ENCODE measurements around the gene ACOT7. TPM values are rescaled to one million over a fixed set of nuclear protein-coding genes. Genes with fewer than 3 reads are reported as not detected.

ACOT7 gene
- total and polyA plus RNA-seq, 12 donors: 4.0 to 40.4 (median 8.6) TPM

DNA sequence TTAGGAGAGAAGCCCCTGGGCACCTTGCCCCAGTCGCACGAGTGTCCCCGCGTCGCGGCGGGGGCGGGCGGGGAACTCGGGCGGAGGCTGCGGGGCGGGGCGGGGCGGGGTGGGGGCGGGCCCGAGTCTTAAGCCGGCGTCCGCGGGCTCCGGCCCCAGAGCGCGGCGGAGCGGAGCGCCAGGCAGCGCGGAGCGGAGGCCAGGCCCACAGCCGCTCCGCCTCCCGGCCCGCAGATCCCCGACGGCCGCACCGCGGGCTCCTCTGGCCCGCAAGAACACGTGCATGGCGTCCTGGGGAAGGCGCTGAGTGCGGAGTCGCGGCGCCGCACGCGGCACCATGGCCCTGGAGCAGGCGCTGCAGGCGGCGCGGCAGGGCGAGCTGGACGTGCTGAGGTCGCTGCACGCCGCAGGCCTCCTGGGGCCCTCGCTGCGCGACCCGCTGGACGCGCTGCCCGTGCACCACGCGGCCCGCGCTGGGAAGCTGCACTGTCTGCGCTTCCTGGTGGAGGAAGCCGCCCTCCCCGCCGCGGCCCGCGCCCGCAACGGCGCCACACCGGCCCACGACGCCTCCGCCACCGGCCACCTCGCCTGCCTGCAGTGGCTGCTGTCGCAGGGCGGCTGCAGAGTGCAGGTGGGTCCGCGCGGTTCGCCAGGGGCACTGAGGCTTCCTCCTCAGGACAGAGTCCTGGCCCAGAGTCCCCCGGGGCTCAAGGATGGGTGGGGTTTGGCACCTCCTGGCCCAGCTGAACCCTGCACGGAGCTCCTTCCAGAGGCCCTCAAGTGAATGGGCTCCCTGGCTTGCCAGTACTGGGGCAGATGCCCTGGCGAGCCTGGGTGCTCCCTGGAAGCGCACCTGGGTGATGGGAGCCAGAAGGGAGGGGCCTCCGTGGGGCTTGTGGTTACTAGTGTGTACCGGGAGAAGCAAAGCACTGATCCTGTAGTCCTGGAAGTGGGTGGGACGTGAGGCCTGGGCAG, 31.3 kb upstream of the ACOT7 start, which contains the start of gene ESPN:
TSS of gene ESPN (plus strand) at position 158 of the 975 bp plus-strand sequence. CDS start at position 338, 180 bp downstream.
- intact Hi-C loops (cut with DNase I): no loop called here
- peaks cover 18 to 39% (median 33%) of the 10 kb centered on the region in 9 donors for H3K4me1 ChIP-seq
- DNase-seq: no peak
- no peaks in the 10 kb centered on the region for H3K9me3 ChIP-seq
- no peak for TF ChIP-seq CTCF (IDR thresholded peaks at IDR 0.05)
- no peaks in the 10 kb centered on the region for H3K36me3 ChIP-seq
- H3K27ac ChIP-seq: no peak within 1 kb of the TSS
- no peak for ATAC-seq
- H3K27me3 ChIP-seq: peaks cover 48 to 100% (median 95%) of the 10 kb centered on the region in 7 donors
- H3K4me3 ChIP-seq: peak within 1 kb of the TSS in 2 of 10 donors; percentile 14 to 28
- 5 to 6% methylated on average over 95 to 99 of the region's 99 CpGs for WGBS, 2 donors

- H3K9me3 ChIP-seq: no peaks in the 10 kb centered on the region
- ATAC-seq (peak in 2 of 8 donors; percentile 8 to 17), DNase-seq (no peak)
- H3K27me3 ChIP-seq: peaks cover 57 to 100% (median 97%) of the 10 kb centered on the region in 7 donors
- H3K4me3 ChIP-seq: no peak overlapping the region
- no peaks in the 10 kb centered on the region for H3K36me3 ChIP-seq
- H3K4me1 ChIP-seq: peaks cover 26 to 45% (median 42%) of the 10 kb centered on the region in 9 donors
- 4 to 5% methylated on average over 35 of the region's 35 CpGs for WGBS, 2 donors
- no peak overlapping the region for H3K27ac ChIP-seq
- no peak for TF ChIP-seq CTCF (IDR thresholded peaks at IDR 0.05)
- intact Hi-C loops (cut with DNase I): no loop called here
These were observed 30.5 kb upstream of the ACOT7 start for GRCh38 chr1:6424000-6424565.

- ATAC-seq (peak in 5 of 8 donors; percentile 18 to 50 (median 29)), DNase-seq (no peak)
- H3K27ac ChIP-seq: no peak overlapping the region
- TF ChIP-seq CTCF (IDR thresholded peaks at IDR 0.05): peak in 8 of 9 donors; percentile 19 to 59 (median 54)
- intact Hi-C loops (cut with DNase I): no loop called here
- H3K4me3 ChIP-seq: no peak overlapping the region
- WGBS, 2 donors: 4 to 7% methylated on average over 23 to 24 of the region's 24 CpGs
- H3K9me3 ChIP-seq: no peaks in the 10 kb centered on the region
- H3K27me3 ChIP-seq: peaks cover 63 to 100% (median 98%) of the 10 kb centered on the region in 7 donors
- peaks cover 27 to 49% (median 44%) of the 10 kb centered on the region in 9 donors for H3K4me1 ChIP-seq
- no peaks in the 10 kb centered on the region for H3K36me3 ChIP-seq
These were observed 29.9 kb upstream of the ACOT7 start for GRCh38 chr1:6423321-6423999.

- Histone ChIP-seq H3K27me3 (peaks cover 68 to 100% (median 98%) of the 10 kb centered on the region in 7 donors), H3K36me3 (no peaks in the 10 kb centered on the region), H3K9me3 (no peaks in the 10 kb centered on the region), H3K4me1 (peaks cover 27 to 50% (median 44%) of the 10 kb centered on the region in 9 donors), H3K4me3 (no peak overlapping the region), H3K27ac (no peak overlapping the region)
- intact Hi-C loops (cut with DNase I): no loop called here
- no peak for TF ChIP-seq CTCF (IDR thresholded peaks at IDR 0.05)
- no peak for ATAC-seq
- no peak for DNase-seq
- WGBS, 2 donors: 59 to 82% methylated on average over 4 of the region's 4 CpGs
These were observed 27.7 kb upstream of the ACOT7 start for GRCh38 chr1:6421266-6421665.

Measured in heart right ventricle (tissue), 16 donors.